ENCODE measurements around the gene XIAP.
"Not testable (repeated sequence)": the region's sequence is repeated elsewhere in the genome, so short reads cannot be mapped to it uniquely, and the experiment has no call there.

XIAP gene

GRCh38 chrX:123859846-123860838, at the start of gene XIAP:
XIAP (plus strand) TSS chrX:123860053; CDS start chrX:123885663, 25,610 bp downstream.
- TF ChIP-seq CTCF (IDR thresholded peaks at IDR 0.05; ENCODE audit: extremely low read depth, insufficient read depth, missing control alignments): no peak
- DNase-seq (ENCODE audit: low spot score): peak; percentile 88

GRCh38 chrX:123814343-123814742, 45.5 kb upstream of the XIAP start:
- in situ Hi-C loops (cut with MboI; ENCODE audit: low pct_unique_long_range_greater_than_20kb, low sequenced_read_pairs, unreplicated experiment): no loop called here
- DNase-seq (ENCODE audit: low spot score): no peak
- TF ChIP-seq CTCF (IDR thresholded peaks at IDR 0.05; ENCODE audit: extremely low read depth, insufficient read depth, missing control alignments): no peak

More at GRCh38 chrX:123859846-123860838, at the start of gene XIAP:
- in situ Hi-C loops (cut with MboI; ENCODE audit: low pct_unique_long_range_greater_than_20kb, low sequenced_read_pairs, unreplicated experiment): no loop called here

- in situ Hi-C loops (cut with MboI; ENCODE audit: low pct_unique_long_range_greater_than_20kb, low sequenced_read_pairs, unreplicated experiment); DNase-seq (ENCODE audit: low spot score): not testable (repeated sequence)
Measured at GRCh38 chrX:123814934-123815394, 44.9 kb upstream of the XIAP start.

GRCh38 chrX:123817288-123817894, 42.5 kb upstream of the XIAP start:
- in situ Hi-C loops (cut with MboI; ENCODE audit: low pct_unique_long_range_greater_than_20kb, low sequenced_read_pairs, unreplicated experiment): no loop called here
- no peak for DNase-seq (ENCODE audit: low spot score)
- TF ChIP-seq CTCF (IDR thresholded peaks at IDR 0.05; ENCODE audit: extremely low read depth, insufficient read depth, missing control alignments): no peak

- in situ Hi-C loops (cut with MboI; ENCODE audit: low pct_unique_long_range_greater_than_20kb, low sequenced_read_pairs, unreplicated experiment): no loop called here
- TF ChIP-seq CTCF (IDR thresholded peaks at IDR 0.05; ENCODE audit: extremely low read depth, insufficient read depth, missing control alignments): no peak
- no peak for DNase-seq (ENCODE audit: low spot score)
Measured at GRCh38 chrX:123818243-123818642, 41.6 kb upstream of the XIAP start.

- in situ Hi-C loops (cut with MboI; ENCODE audit: low pct_unique_long_range_greater_than_20kb, low sequenced_read_pairs, unreplicated experiment): no loop called here
- DNase-seq (ENCODE audit: low spot score): no peak
- TF ChIP-seq CTCF (IDR thresholded peaks at IDR 0.05; ENCODE audit: extremely low read depth, insufficient read depth, missing control alignments): no peak
Measured at GRCh38 chrX:123822965-123823364, 36.9 kb upstream of the XIAP start.

- DNase-seq (ENCODE audit: low spot score): peak; percentile 51
- TF ChIP-seq CTCF (IDR thresholded peaks at IDR 0.05; ENCODE audit: extremely low read depth, insufficient read depth, missing control alignments): no peak
- in situ Hi-C loops (cut with MboI; ENCODE audit: low pct_unique_long_range_greater_than_20kb, low sequenced_read_pairs, unreplicated experiment): no loop called here
Measured at GRCh38 chrX:123830309-123830708, 29.5 kb upstream of the XIAP start.

Measured in GM13977 (cell line).